K562 (cell line): ENCODE measurements around the gene SLC1A4. TPM values are rescaled to one million over a fixed set of nuclear protein-coding genes. Genes with fewer than 3 reads are reported as not detected.

Experiments
- GATA2 ChIP-seq: sonication (generic); formaldehyde crosslinking; IDR thresholded peaks from 2 replicates; pipeline ENCODE4 v1.4.0; 2020; ENCODE audit warnings: mild to moderate bottlenecking, missing genetic modification reagents
- HMG20B ChIP-seq: fragments of 250-450 bp; sonication (Bioruptor Pico); IDR thresholded peaks from 2 replicates; pipeline ENCODE4 v1.5.0; 2021; ENCODE audit warnings: mild to moderate bottlenecking
- PCBP1 ChIP-seq: fragments of 200-400 bp; formaldehyde crosslinking; IDR thresholded peaks from 2 replicates; pipeline ENCODE4 v1.6.1; 2018; ENCODE audit warnings: mild to moderate bottlenecking, low read depth, low read length; ENCODE audit not compliant: poor library complexity, severe bottlenecking
- PKNOX1 ChIP-seq: fragments of 450-650 bp; IDR thresholded peaks from 2 replicates; pipeline ENCODE4 v1.6.1; 2016
- POU5F1 ChIP-seq: fragments of 150-350 bp; IDR thresholded peaks from 2 replicates; pipeline ENCODE4 v1.6.1; 2014; ENCODE audit warnings: borderline replicate concordance, low read length, low read depth, mild to moderate bottlenecking; ENCODE audit not compliant: partially characterized antibody
- PTBP1 ChIP-seq: fragments of 200-400 bp; formaldehyde crosslinking; IDR thresholded peaks from 2 replicates; pipeline ENCODE4 v1.6.1; 2017; ENCODE audit warnings: low read depth, low read length
- RUNX1 ChIP-seq: sonication (generic); IDR thresholded peaks from 2 replicates; pipeline ENCODE4 v1.6.1; 2016; ENCODE audit warnings: antibody characterized with exemption, low read depth
- ZC3H8 ChIP-seq: fragments of 450-650 bp; IDR thresholded peaks from 2 replicates; pipeline ENCODE4 v1.6.1; 2017
- ZEB2 ChIP-seq: fragments of 450-650 bp; IDR thresholded peaks from 2 replicates; pipeline ENCODE4 v1.6.1; 2016
- ZFP91 ChIP-seq: sonication (generic); formaldehyde crosslinking; IDR thresholded peaks from 2 replicates; pipeline ENCODE4 v1.8.0; 2022; ENCODE audit warnings: mild to moderate bottlenecking, missing genetic modification reagents
- ZNF174 ChIP-seq: fragments of 250-450 bp; sonication (Bioruptor Pico); IDR thresholded peaks from 2 replicates; pipeline ENCODE4 v1.4.0; 2020; ENCODE audit warnings: mild to moderate bottlenecking
- ZNF318 ChIP-seq, 2 experiments: fragments of 450-650 bp; IDR thresholded peaks; 2 replicates each; pipeline ENCODE4 v1.6.1; 2016; ENCODE audit warnings: mild to moderate bottlenecking in 2 of 2, borderline replicate concordance in 1 of 2, low read depth in 1 of 2, moderate library complexity in 1 of 2
- ZNF445 ChIP-seq: fragments of 250-450 bp; sonication (Bioruptor Pico); IDR thresholded peaks from 2 replicates; pipeline ENCODE4 v1.4.0; 2020; ENCODE audit warnings: low read depth, mild to moderate bottlenecking, moderate library complexity
- polyA plus RNA-seq, 8 experiments: library from polyadenylated mRNA; depleted of rRNA in 4 of 8; stranded (reverse) in 5 of 8; unstranded in 3 of 8; fragments of >200 nt; fragmentation: Nextera tagmentation in 2 of 8; fragmentation: Illumina TruSeq in 1 of 8; extraction: Ambion mirVana in 2 of 8; extraction: Trizol in 1 of 8; gene quantifications; 2 replicates each; pipeline versions ENCODE4 v1.2.1 to v1.2.3, GENCODE V29; 2011 to 2014; ENCODE audit warnings: inconsistent platforms in 1 of 8, missing spikeins in 1 of 8
- total RNA-seq, 7 experiments: library from RNA; depleted of rRNA in 6 of 7; stranded (reverse); fragments of >200 nt in 6 of 7; fragmentation: Illumina TruSeq in 2 of 7; extraction: Trizol in 2 of 7; gene quantifications; 2 replicates each; pipeline versions ENCODE4 v1.2.1 to v1.2.3, GENCODE V29; 2011 to 2021; ENCODE audit warnings: low replicate concordance in 1 of 7

The SLC1A4 gene
- total and polyA plus RNA-seq, 9 of the 15 experiments (the other 6 are each of a cell fraction or from before 2014, with no cell fraction given), result 4.4 to 24.0 (median 10.9) TPM

- TF ChIP-seq ZNF318 (IDR thresholded peaks at IDR 0.05; ENCODE audit: borderline replicate concordance in 1 of 2, low read depth in 1 of 2) (no peak; a peak in 1 of 4 replicates), PKNOX1 (peak; percentile 5; the same call in 1 of the 2 replicates), HMG20B (CRISPR knock-in tag) (no peak), ZNF445 (CRISPR knock-in tag) (no peak), ZC3H8 (no peak), ZNF174 (CRISPR knock-in tag) (no peak), ZEB2 (peak; percentile 90), RUNX1 (0 out of 2 replicates have a peak, but pooled peaks have one; percentile 65), POU5F1 (no peak), PTBP1 (no peak), ZFP91 (no peak), GATA2 (CRISPR knock-in tag) (peak; percentile 89), PCBP1 (no peak)
These were observed 32.5 kb downstream of the SLC1A4 start (continued) for GRCh38 chr2:65021709-65022108.
